ENCODE data around the gene ETV3L.

DNA sequence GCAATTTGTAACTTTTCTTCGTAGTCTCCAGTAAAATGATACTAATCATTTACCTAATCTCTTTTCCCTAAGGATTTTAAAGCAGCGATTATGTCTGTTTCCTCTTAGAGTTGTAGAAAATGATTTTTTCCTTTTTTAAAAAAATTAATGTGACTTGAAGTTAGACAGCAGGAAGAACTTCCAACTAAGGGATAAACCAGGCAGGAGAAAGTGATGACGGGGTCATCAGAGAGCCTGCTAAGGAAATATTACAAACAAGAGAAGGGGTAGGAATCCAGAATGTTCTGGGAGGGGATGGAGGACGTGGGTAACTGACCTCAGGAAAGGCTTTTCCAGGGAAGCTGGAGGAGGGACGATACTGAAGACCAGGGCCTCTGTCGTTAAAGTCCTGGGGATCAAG, 8.8 kb upstream of the ETV3L start:
- TF ChIP-seq, protein P1, sequence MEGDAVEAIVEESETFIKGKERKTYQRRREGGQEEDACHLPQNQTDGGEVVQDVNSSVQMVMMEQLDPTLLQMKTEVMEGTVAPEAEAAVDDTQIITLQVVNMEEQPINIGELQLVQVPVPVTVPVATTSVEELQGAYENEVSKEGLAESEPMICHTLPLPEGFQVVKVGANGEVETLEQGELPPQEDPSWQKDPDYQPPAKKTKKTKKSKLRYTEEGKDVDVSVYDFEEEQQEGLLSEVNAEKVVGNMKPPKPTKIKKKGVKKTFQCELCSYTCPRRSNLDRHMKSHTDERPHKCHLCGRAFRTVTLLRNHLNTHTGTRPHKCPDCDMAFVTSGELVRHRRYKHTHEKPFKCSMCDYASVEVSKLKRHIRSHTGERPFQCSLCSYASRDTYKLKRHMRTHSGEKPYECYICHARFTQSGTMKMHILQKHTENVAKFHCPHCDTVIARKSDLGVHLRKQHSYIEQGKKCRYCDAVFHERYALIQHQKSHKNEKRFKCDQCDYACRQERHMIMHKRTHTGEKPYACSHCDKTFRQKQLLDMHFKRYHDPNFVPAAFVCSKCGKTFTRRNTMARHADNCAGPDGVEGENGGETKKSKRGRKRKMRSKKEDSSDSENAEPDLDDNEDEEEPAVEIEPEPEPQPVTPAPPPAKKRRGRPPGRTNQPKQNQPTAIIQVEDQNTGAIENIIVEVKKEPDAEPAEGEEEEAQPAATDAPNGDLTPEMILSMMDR (IDR thresholded peaks at IDR 0.05): no peak
- TF ChIP-seq POLR2A (IDR thresholded peaks at IDR 0.05): no peak
